OCI-LY7 (cell line): ENCODE data around the gene KLF15. TPM values are rescaled to one million over a fixed set of nuclear protein-coding genes. Genes with fewer than 3 reads are reported as not detected.

Experiments used
- BruUV-seq: library from RNA; stranded (reverse); fragments of 400-500 nt; replicated peaks from 2 replicates; lab custom pipeline; 2021; lab: Mats Ljungman, UMichigan
- CTCF ChIA-PET: fragments of 300-600 bp; sonication (Branson Sonifier 250); formaldehyde crosslinking; loops from one replicate; lab custom pipeline; 2022; ENCODE audit warnings: antibody characterized with exemption; ENCODE audit not compliant: unreplicated experiment; lab: Charles Lee
- POLR2A ChIA-PET: fragments of 300-600 bp; sonication (Branson Sonifier 250); formaldehyde crosslinking; loops from one replicate; lab custom pipeline; 2022; ENCODE audit warnings: antibody characterized with exemption; lab: Charles Lee
- DNase-seq: peaks from one replicate; pipeline ENCODE4 v3.0.0-alpha.2; 2015; ENCODE audit warnings: low spot score
- H2AFZ ChIP-seq: fragments of 200-600 bp; sonication (generic), shearing (Covaris generic); 2 replicates; pipeline ENCODE4 v1.6.1; 2014; ENCODE audit warnings: mild to moderate bottlenecking, antibody characterized with exemption, low read length, moderate library complexity
- H3K27ac ChIP-seq: fragments of 200-600 bp; sonication (generic); 2 replicates; pipeline ENCODE4 v1.5.1; 2014; ENCODE audit warnings: mixed run types, low read depth, mild to moderate bottlenecking, moderate library complexity, low read length, inconsistent platforms; ENCODE audit not compliant: poor library complexity, severe bottlenecking
- H3K36me3 ChIP-seq: fragments of 200-600 bp; sonication (generic); 2 replicates; pipeline ENCODE4 v1.6.1; 2014; ENCODE audit warnings: mild to moderate bottlenecking, antibody characterized with exemption, low read length, moderate library complexity, mixed read lengths; ENCODE audit not compliant: insufficient read depth
- H3K4me1 ChIP-seq: fragments of 200-600 bp; sonication (generic); 2 replicates; pipeline ENCODE4 v1.5.1; 2014; ENCODE audit warnings: mild to moderate bottlenecking, low read length; ENCODE audit not compliant: insufficient read depth, poor library complexity, severe bottlenecking
- H3K4me2 ChIP-seq: fragments of 200-600 bp; sonication (generic); 2 replicates; pipeline ENCODE4 v1.6.1; 2014; ENCODE audit warnings: mild to moderate bottlenecking, low read length
- H3K4me3 ChIP-seq: fragments of 200-600 bp; sonication (generic); 2 replicates; pipeline ENCODE4 v1.5.1; 2014; ENCODE audit warnings: mild to moderate bottlenecking, low read depth, low read length; ENCODE audit not compliant: poor library complexity, severe bottlenecking
- H3K79me2 ChIP-seq: fragments of 200-600 bp; sonication (generic); 2 replicates; pipeline ENCODE4 v1.6.1; 2016; ENCODE audit warnings: low read depth, mild to moderate bottlenecking, low read length, moderate library complexity, mixed read lengths; ENCODE audit not compliant: insufficient read depth
- H3K9me2 ChIP-seq: fragments of 200-600 bp; sonication (generic); 2 replicates; pipeline ENCODE4 v1.6.1; 2016; ENCODE audit warnings: mild to moderate bottlenecking, low read length, mixed read lengths; ENCODE audit not compliant: insufficient read depth
- H3K9me3 ChIP-seq: fragments of 200-600 bp; sonication (generic); 2 replicates; pipeline ENCODE4 v1.6.1; 2014; ENCODE audit warnings: mild to moderate bottlenecking, mixed run types, low read length, mixed read lengths
- H4K20me1 ChIP-seq: fragments of 200-600 bp; sonication (generic); 2 replicates; pipeline ENCODE4 v1.6.1; 2014; ENCODE audit warnings: mild to moderate bottlenecking, antibody characterized with exemption, low read length, moderate library complexity, mixed read lengths; ENCODE audit not compliant: insufficient read depth
- EZH2phosphoT487 ChIP-seq: fragments of 200-600 bp; sonication (generic); IDR thresholded peaks from 2 replicates; pipeline ENCODE4 v1.6.1; 2018; ENCODE audit warnings: low read depth, borderline replicate concordance, mild to moderate bottlenecking, mixed run types, antibody characterized with exemption, low read length, moderate library complexity, mixed read lengths
- intact Hi-C: fragments of 100-400 bp; cut with micrococcal nuclease; formaldehyde crosslinking; loops from one replicate; pipeline ENCODE4 v1.10.0; 2022; ENCODE audit not compliant: unreplicated experiment
- total RNA-seq, 2 experiments: library from RNA; depleted of rRNA in 1 of 2; stranded (reverse); fragments of >200 nt in 1 of 2; shearing (Covaris generic) in 1 of 2; gene quantifications; 2 replicates each; pipeline ENCODE4 v1.2.3, GENCODE V29; 2014 to 2022
- TF ChIP-seq, protein P1 (sequence below): fragments of 200-600 bp; sonication (generic); conservative IDR thresholded peaks from 2 replicates; pipeline ENCODE4 v1.5.1; 2014; ENCODE audit warnings: mild to moderate bottlenecking, antibody characterized with exemption, low read length, moderate library complexity, mixed read lengths

KLF15 gene
- total RNA-seq, 2 experiments from 2014 or later = 12.3 to 26.4 TPM

DNA sequence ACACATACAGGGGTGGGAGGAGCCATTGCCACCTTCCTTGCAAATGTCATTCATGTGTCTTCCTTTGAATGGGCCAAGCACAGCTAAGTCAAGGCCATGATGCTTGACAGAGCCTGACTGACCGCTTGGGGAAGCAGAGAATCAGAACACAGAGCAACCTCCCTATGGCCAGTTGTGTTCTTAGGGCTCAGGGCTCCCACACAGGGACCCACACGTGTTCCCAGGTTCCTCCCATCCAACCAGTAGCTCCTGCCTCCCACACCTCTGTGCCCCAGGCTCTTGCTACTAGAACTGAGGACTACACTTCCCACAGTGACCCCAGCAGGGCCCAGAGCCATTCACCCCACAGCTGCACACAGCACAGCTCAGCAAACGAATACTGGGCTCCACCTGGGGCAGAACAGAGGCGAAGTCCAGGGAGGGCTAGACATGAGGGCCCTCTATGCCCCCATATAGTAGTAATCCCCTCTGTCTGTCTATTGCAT lies 42.9 kb downstream of the KLF15 start:
- DNase-seq = no peak
- no peaks in the 10 kb centered on the region for H3K9me3 ChIP-seq
- ChIA-PET CTCF (interaction anchor here (1.0 kb wide), 1 partner anchor 40 kb away, joined by 3 read pairs; no protein-coding TSS in a partner anchor), POLR2A (no interaction called here)
- no TSS peak for BruUV-seq
- no peaks in the 10 kb centered on the region for H3K4me1 ChIP-seq
- H3K9me2 ChIP-seq = no peaks in the 10 kb centered on the region
- no peak overlapping the region for H3K27ac ChIP-seq
- H3K36me3 ChIP-seq = no peaks in the 10 kb centered on the region
- intact Hi-C loops = no loop called here
- no peaks in the 10 kb centered on the region for H3K79me2 ChIP-seq
- H3K4me3 ChIP-seq = no peak overlapping the region
- TF ChIP-seq, protein P1, sequence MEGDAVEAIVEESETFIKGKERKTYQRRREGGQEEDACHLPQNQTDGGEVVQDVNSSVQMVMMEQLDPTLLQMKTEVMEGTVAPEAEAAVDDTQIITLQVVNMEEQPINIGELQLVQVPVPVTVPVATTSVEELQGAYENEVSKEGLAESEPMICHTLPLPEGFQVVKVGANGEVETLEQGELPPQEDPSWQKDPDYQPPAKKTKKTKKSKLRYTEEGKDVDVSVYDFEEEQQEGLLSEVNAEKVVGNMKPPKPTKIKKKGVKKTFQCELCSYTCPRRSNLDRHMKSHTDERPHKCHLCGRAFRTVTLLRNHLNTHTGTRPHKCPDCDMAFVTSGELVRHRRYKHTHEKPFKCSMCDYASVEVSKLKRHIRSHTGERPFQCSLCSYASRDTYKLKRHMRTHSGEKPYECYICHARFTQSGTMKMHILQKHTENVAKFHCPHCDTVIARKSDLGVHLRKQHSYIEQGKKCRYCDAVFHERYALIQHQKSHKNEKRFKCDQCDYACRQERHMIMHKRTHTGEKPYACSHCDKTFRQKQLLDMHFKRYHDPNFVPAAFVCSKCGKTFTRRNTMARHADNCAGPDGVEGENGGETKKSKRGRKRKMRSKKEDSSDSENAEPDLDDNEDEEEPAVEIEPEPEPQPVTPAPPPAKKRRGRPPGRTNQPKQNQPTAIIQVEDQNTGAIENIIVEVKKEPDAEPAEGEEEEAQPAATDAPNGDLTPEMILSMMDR = no peak
- TF ChIP-seq EZH2phosphoT487 = no peak
- H2AFZ ChIP-seq = no peak overlapping the region
- H3K4me2 ChIP-seq = no peak overlapping the region
- H4K20me1 ChIP-seq = no peaks in the 10 kb centered on the region

DNA sequence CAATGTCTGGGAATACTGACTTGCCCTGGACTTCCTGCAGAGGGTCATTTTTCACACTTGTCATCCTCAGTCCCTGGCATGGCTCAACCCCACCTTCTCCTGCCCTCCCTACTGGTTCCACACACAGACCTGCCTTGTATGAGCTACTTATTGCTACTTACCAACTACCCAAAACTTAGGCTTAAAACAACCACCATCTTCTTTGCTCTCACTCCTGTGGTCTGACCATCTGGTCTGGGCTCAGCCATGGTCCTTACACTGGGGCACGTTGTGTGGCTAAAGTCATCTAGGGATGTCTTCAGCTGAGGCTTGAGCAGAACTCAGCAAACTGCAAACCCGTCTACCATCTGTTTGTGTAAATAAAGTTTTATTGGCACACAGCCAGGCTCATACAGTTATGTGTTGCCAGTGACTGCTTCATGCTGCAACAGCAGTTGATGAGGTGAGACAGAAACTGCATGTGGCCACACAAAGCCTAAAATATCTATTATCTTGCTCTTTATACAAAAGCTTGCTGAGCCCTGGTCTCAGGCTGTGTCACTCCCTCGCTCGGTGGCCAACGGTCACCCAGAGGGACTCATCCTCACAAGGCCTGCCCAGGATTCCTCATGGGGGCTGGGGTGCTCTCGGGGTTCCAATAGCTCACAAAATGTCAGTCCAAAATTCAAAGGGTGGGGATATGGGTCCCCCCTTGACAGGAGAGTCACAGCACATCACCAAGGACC lies 43.5 kb downstream of the KLF15 start:
- ChIA-PET POLR2A (interaction anchor here (0.5 kb wide), 1 partner anchor 158 kb away, joined by 3 read pairs; no protein-coding TSS in a partner anchor), CTCF (interaction anchor here (1.0 kb wide), 1 partner anchor 39 kb away, joined by 3 read pairs; no protein-coding TSS in a partner anchor)
- Histone ChIP-seq H3K36me3 (no peaks in the 10 kb centered on the region), H2AFZ (no peak overlapping the region), H3K79me2 (no peaks in the 10 kb centered on the region), H3K4me1 (no peaks in the 10 kb centered on the region), H3K27ac (no peak overlapping the region), H3K9me2 (no peaks in the 10 kb centered on the region), H3K4me2 (no peak overlapping the region), H3K4me3 (no peak overlapping the region), H4K20me1 (no peaks in the 10 kb centered on the region), H3K9me3 (no peaks in the 10 kb centered on the region)
- DNase-seq = no peak
- no TSS peak for BruUV-seq
- intact Hi-C loops = no loop called here
- TF ChIP-seq EZH2phosphoT487 = no peak
- TF ChIP-seq, protein P1 = no peak

DNA sequence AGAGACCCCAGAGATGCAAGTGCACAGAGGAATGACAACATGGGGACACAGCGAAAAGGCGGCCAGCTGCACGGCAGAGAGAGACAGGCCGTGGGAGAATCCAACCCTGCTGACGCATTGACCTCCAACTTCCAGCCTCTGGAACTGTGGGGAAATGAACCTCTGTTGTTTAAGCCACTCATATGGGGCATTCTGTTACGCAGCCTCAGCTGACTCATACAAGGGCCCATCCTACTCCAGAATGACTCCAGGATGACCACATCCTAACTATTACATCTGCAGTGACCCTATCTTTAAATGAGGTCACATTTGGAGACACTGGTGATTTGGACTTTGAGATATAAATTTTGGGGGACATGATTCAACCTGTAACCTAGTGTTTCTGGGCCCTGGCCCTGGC lies 44.0 kb downstream of the KLF15 start:
- no peak overlapping the region for H3K27ac ChIP-seq
- no peaks in the 10 kb centered on the region for H3K4me1 ChIP-seq
- no peaks in the 10 kb centered on the region for H3K79me2 ChIP-seq
- no peak overlapping the region for H3K4me3 ChIP-seq
- intact Hi-C loops = no loop called here
- H2AFZ ChIP-seq = no peak overlapping the region
- ChIA-PET POLR2A (interaction anchor here (0.5 kb wide), 1 partner anchor 159 kb away, joined by 3 read pairs; no protein-coding TSS in a partner anchor), CTCF (no interaction called here)
- H4K20me1 ChIP-seq = no peaks in the 10 kb centered on the region
- DNase-seq = no peak
- H3K9me3 ChIP-seq = no peaks in the 10 kb centered on the region
- H3K9me2 ChIP-seq = no peaks in the 10 kb centered on the region
- BruUV-seq = no TSS peak
- no peak overlapping the region for H3K4me2 ChIP-seq
- no peaks in the 10 kb centered on the region for H3K36me3 ChIP-seq
- TF ChIP-seq EZH2phosphoT487 = no peak
- TF ChIP-seq, protein P1 = no peak
